Right lobe of liver (tissue), 4 donors: ENCODE data around the gene PIGR.

Experiments used
- CTCF ChIP-seq, 4 donors: fragments of 200-600 bp in 3 of 4; fragments of 450-650 bp in 1 of 4; IDR thresholded peaks; one replicate each; pipeline versions ENCODE4 v1.5.1 to v1.8.0; 2016 to 2022; ENCODE audit warnings: antibody characterized with exemption in 4 of 4, mild to moderate bottlenecking in 2 of 4
- POLR2A ChIP-seq: fragments of 450-650 bp; IDR thresholded peaks from one replicate; pipeline ENCODE4 v1.6.1; 2017; ENCODE audit warnings: antibody characterized with exemption, mild to moderate bottlenecking
- donor health status: DM: no; HTN: no; CAD: no.
- donor health status: DM: no; HTN: no; CAD: no.
- donor health status: DM: no; HTN: yes; CAD: no.

- TF ChIP-seq POLR2A (no peak), CTCF (IDR thresholded peaks at IDR 0.05) (no peak)
Observed at GRCh38 chr1:206975306-206975705, 29.0 kb upstream of the PIGR start.
